ENCODE data around the gene PMS2.
A peak's percentile ranks its signal among the peaks of the same experiment; 100 is the strongest.
"Not testable (repeated sequence)": the region's sequence is repeated elsewhere in the genome, so short reads cannot be mapped to it uniquely, and the experiment has no call there.

PMS2 gene

GRCh38 chr7:6008668-6009611 lies at the start of gene PMS2, which contains the start of gene AIMP2:
Gene PMS2, minus strand, starts transcription at chr7:6009049. Its CDS starts 30 bp downstream, at chr7:6009019.
Gene AIMP2, plus strand, starts transcription at chr7:6009272. Its CDS starts 92 bp downstream, at chr7:6009364.
- Histone ChIP-seq H3K36me3 (ENCODE audit: control insufficient read depth, insufficient read depth, low read length) (peaks cover 9% of the 10 kb centered on the region), H3K4me1 (ENCODE audit: control insufficient read depth, insufficient read depth, low read length) (no peaks in the 10 kb centered on the region), H3K27me3 (ENCODE audit: control insufficient read depth, insufficient read depth, low read length) (no peaks in the 10 kb centered on the region), H3K9me3 (ENCODE audit: control insufficient read depth, insufficient read depth, low read length) (no peaks in the 10 kb centered on the region), H3K4me3 (ENCODE audit: low read depth, low read length) (peak within 1 kb of the TSS; percentile 85), H3K9ac (ENCODE audit: low read depth, low read length) (peak within 1 kb of the TSS; percentile 91)

GRCh38 chr7:6057316-6058129 lies 48.7 kb upstream of the PMS2 start:
- peak overlapping the region; percentile 82 for H3K4me3 ChIP-seq (ENCODE audit: low read depth, low read length)
- no peaks in the 10 kb centered on the region for H3K9me3 ChIP-seq (ENCODE audit: control insufficient read depth, insufficient read depth, low read length)
- H3K27me3 ChIP-seq (ENCODE audit: control insufficient read depth, insufficient read depth, low read length) = no peaks in the 10 kb centered on the region
- H3K36me3 ChIP-seq (ENCODE audit: control insufficient read depth, insufficient read depth, low read length) = peaks cover 5% of the 10 kb centered on the region
- H3K4me1 ChIP-seq (ENCODE audit: control insufficient read depth, insufficient read depth, low read length) = no peaks in the 10 kb centered on the region
- H3K9ac ChIP-seq (ENCODE audit: low read depth, low read length) = no peak overlapping the region

GRCh38 chr7:6056616-6057015 lies 47.8 kb upstream of the PMS2 start:
- Histone ChIP-seq H3K36me3 (ENCODE audit: control insufficient read depth, insufficient read depth, low read length) (peaks cover 5% of the 10 kb centered on the region), H3K27me3 (ENCODE audit: control insufficient read depth, insufficient read depth, low read length) (no peaks in the 10 kb centered on the region), H3K9me3 (ENCODE audit: control insufficient read depth, insufficient read depth, low read length) (no peaks in the 10 kb centered on the region), H3K4me3 (ENCODE audit: low read depth, low read length) (no peak overlapping the region), H3K4me1 (ENCODE audit: control insufficient read depth, insufficient read depth, low read length) (no peaks in the 10 kb centered on the region), H3K9ac (ENCODE audit: low read depth, low read length) (no peak overlapping the region)

GRCh38 chr7:6051185-6051584 lies 42.3 kb upstream of the PMS2 start:
- not testable (repeated sequence) for H3K27me3 ChIP-seq (ENCODE audit: control insufficient read depth, insufficient read depth, low read length); H3K9ac ChIP-seq (ENCODE audit: low read depth, low read length); H3K4me3 ChIP-seq (ENCODE audit: low read depth, low read length); H3K4me1 ChIP-seq (ENCODE audit: control insufficient read depth, insufficient read depth, low read length); H3K9me3 ChIP-seq (ENCODE audit: control insufficient read depth, insufficient read depth, low read length)
- peaks cover 13% of the 10 kb centered on the region for H3K36me3 ChIP-seq (ENCODE audit: control insufficient read depth, insufficient read depth, low read length)

- Histone ChIP-seq H3K36me3 (ENCODE audit: control insufficient read depth, insufficient read depth, low read length) (peaks cover 17% of the 10 kb centered on the region), H3K9me3 (ENCODE audit: control insufficient read depth, insufficient read depth, low read length) (no peaks in the 10 kb centered on the region), H3K9ac (ENCODE audit: low read depth, low read length) (no peak overlapping the region), H3K4me3 (ENCODE audit: low read depth, low read length) (no peak overlapping the region), H3K27me3 (ENCODE audit: control insufficient read depth, insufficient read depth, low read length) (no peaks in the 10 kb centered on the region), H3K4me1 (ENCODE audit: control insufficient read depth, insufficient read depth, low read length) (no peaks in the 10 kb centered on the region)
Measured at GRCh38 chr7:6049780-6050179, 40.9 kb upstream of the PMS2 start.

GRCh38 chr7:6035686-6036085 lies 26.8 kb upstream of the PMS2 start:
- Histone ChIP-seq H3K4me3 (ENCODE audit: low read depth, low read length) (no peak overlapping the region), H3K4me1 (ENCODE audit: control insufficient read depth, insufficient read depth, low read length) (no peaks in the 10 kb centered on the region), H3K9ac (ENCODE audit: low read depth, low read length) (no peak overlapping the region), H3K9me3 (ENCODE audit: control insufficient read depth, insufficient read depth, low read length) (no peaks in the 10 kb centered on the region), H3K36me3 (ENCODE audit: control insufficient read depth, insufficient read depth, low read length) (peaks cover 43% of the 10 kb centered on the region), H3K27me3 (ENCODE audit: control insufficient read depth, insufficient read depth, low read length) (no peaks in the 10 kb centered on the region)

GRCh38 chr7:6035165-6035564 lies 26.3 kb upstream of the PMS2 start:
- Histone ChIP-seq H3K27me3 (ENCODE audit: control insufficient read depth, insufficient read depth, low read length) (no peaks in the 10 kb centered on the region), H3K9ac (ENCODE audit: low read depth, low read length) (no peak overlapping the region), H3K9me3 (ENCODE audit: control insufficient read depth, insufficient read depth, low read length) (no peaks in the 10 kb centered on the region), H3K36me3 (ENCODE audit: control insufficient read depth, insufficient read depth, low read length) (peaks cover 41% of the 10 kb centered on the region), H3K4me3 (ENCODE audit: low read depth, low read length) (no peak overlapping the region), H3K4me1 (ENCODE audit: control insufficient read depth, insufficient read depth, low read length) (no peaks in the 10 kb centered on the region)

GRCh38 chr7:6032641-6033040 lies 23.8 kb upstream of the PMS2 start:
- Histone ChIP-seq H3K9ac (ENCODE audit: low read depth, low read length) (no peak overlapping the region), H3K36me3 (ENCODE audit: control insufficient read depth, insufficient read depth, low read length) (peaks cover 42% of the 10 kb centered on the region), H3K4me1 (ENCODE audit: control insufficient read depth, insufficient read depth, low read length) (no peaks in the 10 kb centered on the region), H3K27me3 (ENCODE audit: control insufficient read depth, insufficient read depth, low read length) (no peaks in the 10 kb centered on the region), H3K4me3 (ENCODE audit: low read depth, low read length) (no peak overlapping the region), H3K9me3 (ENCODE audit: control insufficient read depth, insufficient read depth, low read length) (no peaks in the 10 kb centered on the region)

GRCh38 chr7:6032167-6032566 lies 23.3 kb upstream of the PMS2 start:
- Histone ChIP-seq H3K9me3 (ENCODE audit: control insufficient read depth, insufficient read depth, low read length) (no peaks in the 10 kb centered on the region), H3K9ac (ENCODE audit: low read depth, low read length) (no peak overlapping the region), H3K4me3 (ENCODE audit: low read depth, low read length) (no peak overlapping the region), H3K27me3 (ENCODE audit: control insufficient read depth, insufficient read depth, low read length) (no peaks in the 10 kb centered on the region), H3K4me1 (ENCODE audit: control insufficient read depth, insufficient read depth, low read length) (no peaks in the 10 kb centered on the region), H3K36me3 (ENCODE audit: control insufficient read depth, insufficient read depth, low read length) (peaks cover 41% of the 10 kb centered on the region)

GRCh38 chr7:6031567-6031966 lies 22.7 kb upstream of the PMS2 start:
- H3K9ac ChIP-seq (ENCODE audit: low read depth, low read length) = no peak overlapping the region

GRCh38 chr7:6030988-6031387 lies 22.1 kb upstream of the PMS2 start, which contains the start of gene ANKRD61:
Gene ANKRD61, plus strand, starts transcription at chr7:6031376. Its CDS starts 0 bp downstream, at chr7:6031376.
- Histone ChIP-seq H3K27me3 (ENCODE audit: control insufficient read depth, insufficient read depth, low read length) (no peaks in the 10 kb centered on the region), H3K36me3 (ENCODE audit: control insufficient read depth, insufficient read depth, low read length) (peaks cover 50% of the 10 kb centered on the region), H3K9ac (ENCODE audit: low read depth, low read length) (no peak within 1 kb of the TSS), H3K4me3 (ENCODE audit: low read depth, low read length) (no peak within 1 kb of the TSS), H3K4me1 (ENCODE audit: control insufficient read depth, insufficient read depth, low read length) (no peaks in the 10 kb centered on the region), H3K9me3 (ENCODE audit: control insufficient read depth, insufficient read depth, low read length) (no peaks in the 10 kb centered on the region)

More at GRCh38 chr7:6031567-6031966, 22.7 kb upstream of the PMS2 start:
- no peaks in the 10 kb centered on the region for H3K27me3 ChIP-seq (ENCODE audit: control insufficient read depth, insufficient read depth, low read length)
- peaks cover 44% of the 10 kb centered on the region for H3K36me3 ChIP-seq (ENCODE audit: control insufficient read depth, insufficient read depth, low read length)
- H3K4me1 ChIP-seq (ENCODE audit: control insufficient read depth, insufficient read depth, low read length) = no peaks in the 10 kb centered on the region
- no peak overlapping the region for H3K4me3 ChIP-seq (ENCODE audit: low read depth, low read length)
- H3K9me3 ChIP-seq (ENCODE audit: control insufficient read depth, insufficient read depth, low read length) = no peaks in the 10 kb centered on the region

Data from iPS-15b (cell line).